K562 (cell line): ENCODE data around the gene AP3S2.

Experiments used
- BRF1 ChIP-seq: IDR thresholded peaks from 3 replicates; pipeline ENCODE4 v1.6.1; 2011; ENCODE audit warnings: borderline replicate concordance, mild to moderate bottlenecking; ENCODE audit not compliant: insufficient read length; ENCODE audit errors: extremely low read depth
- MTA2 ChIP-seq: fragments of 450-650 bp; IDR thresholded peaks from 2 replicates; pipeline ENCODE4 v1.6.1; 2016; ENCODE audit warnings: low read depth
- SMC3 ChIP-seq: conservative IDR thresholded peaks from 2 replicates; pipeline ENCODE4 v1.6.1; 2011; ENCODE audit warnings: low read depth, low read length, improper control_type of control experiment; ENCODE audit not compliant: insufficient read depth
- TAF1 ChIP-seq: IDR thresholded peaks from 2 replicates; pipeline ENCODE4 v1.6.1; 2011; ENCODE audit warnings: mild to moderate bottlenecking, low read length, moderate library complexity; ENCODE audit not compliant: insufficient read depth, control insufficient read depth, severe bottlenecking; ENCODE audit errors: extremely low read depth
- TF ChIP-seq, protein P1 (sequence below): fragments of 250-450 bp; sonication (Bioruptor Pico); IDR thresholded peaks from 2 replicates; pipeline ENCODE4 v1.4.0; 2020; ENCODE audit warnings: mild to moderate bottlenecking, moderate library complexity
- TF ChIP-seq, protein P2 (sequence below), 3 experiments: IDR thresholded peaks in 2 of 3; conservative IDR thresholded peaks in 1 of 3; 2 replicates each; pipeline ENCODE4 v1.5.1; 2011 to 2012; ENCODE audit warnings: low read length in 3 of 3, mild to moderate bottlenecking in 3 of 3, control low read depth in 2 of 3, improper control_type of control experiment in 1 of 3, inconsistent platforms in 1 of 3, low read depth in 1 of 3, mixed read lengths in 1 of 3, moderate library complexity in 1 of 3; ENCODE audit not compliant: insufficient read depth in 2 of 3

DNA sequence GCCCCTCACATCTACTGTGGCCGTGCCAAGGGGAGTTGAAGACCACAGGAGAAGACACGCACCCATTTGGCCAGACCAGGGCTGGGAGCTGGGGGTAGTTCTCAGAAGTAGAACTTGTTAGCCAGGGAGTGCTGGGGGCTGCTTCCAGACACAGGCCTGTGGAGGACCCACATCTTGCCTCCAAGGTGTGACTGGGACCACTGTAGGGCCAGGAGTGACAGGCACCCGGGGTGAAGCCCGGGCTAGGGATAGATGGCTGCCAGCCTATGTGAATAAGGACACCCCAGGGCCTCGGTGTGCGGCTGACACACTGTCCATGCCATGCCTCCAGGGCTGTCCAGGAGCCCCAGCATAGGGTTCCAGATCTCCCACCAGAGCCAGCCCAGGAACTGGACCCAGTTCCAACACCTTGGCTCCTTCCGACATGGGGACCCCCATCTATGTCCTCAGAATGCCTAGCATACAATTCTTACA, 80.9 kb downstream of the AP3S2 start:
- TF ChIP-seq, protein P1, sequence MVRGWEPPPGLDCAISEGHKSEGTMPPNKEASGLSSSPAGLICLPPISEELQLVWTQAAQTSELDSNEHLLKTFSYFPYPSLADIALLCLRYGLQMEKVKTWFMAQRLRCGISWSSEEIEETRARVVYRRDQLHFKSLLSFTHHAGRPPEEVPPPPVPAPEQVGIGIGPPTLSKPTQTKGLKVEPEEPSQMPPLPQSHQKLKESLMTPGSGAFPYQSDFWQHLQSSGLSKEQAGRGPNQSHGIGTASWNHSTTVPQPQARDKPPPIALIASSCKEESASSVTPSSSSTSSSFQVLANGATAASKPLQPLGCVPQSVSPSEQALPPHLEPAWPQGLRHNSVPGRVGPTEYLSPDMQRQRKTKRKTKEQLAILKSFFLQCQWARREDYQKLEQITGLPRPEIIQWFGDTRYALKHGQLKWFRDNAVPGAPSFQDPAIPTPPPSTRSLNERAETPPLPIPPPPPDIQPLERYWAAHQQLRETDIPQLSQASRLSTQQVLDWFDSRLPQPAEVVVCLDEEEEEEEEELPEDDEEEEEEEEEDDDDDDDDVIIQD (CRISPR knock-in tag) = no peak
- TF ChIP-seq, protein P2, sequence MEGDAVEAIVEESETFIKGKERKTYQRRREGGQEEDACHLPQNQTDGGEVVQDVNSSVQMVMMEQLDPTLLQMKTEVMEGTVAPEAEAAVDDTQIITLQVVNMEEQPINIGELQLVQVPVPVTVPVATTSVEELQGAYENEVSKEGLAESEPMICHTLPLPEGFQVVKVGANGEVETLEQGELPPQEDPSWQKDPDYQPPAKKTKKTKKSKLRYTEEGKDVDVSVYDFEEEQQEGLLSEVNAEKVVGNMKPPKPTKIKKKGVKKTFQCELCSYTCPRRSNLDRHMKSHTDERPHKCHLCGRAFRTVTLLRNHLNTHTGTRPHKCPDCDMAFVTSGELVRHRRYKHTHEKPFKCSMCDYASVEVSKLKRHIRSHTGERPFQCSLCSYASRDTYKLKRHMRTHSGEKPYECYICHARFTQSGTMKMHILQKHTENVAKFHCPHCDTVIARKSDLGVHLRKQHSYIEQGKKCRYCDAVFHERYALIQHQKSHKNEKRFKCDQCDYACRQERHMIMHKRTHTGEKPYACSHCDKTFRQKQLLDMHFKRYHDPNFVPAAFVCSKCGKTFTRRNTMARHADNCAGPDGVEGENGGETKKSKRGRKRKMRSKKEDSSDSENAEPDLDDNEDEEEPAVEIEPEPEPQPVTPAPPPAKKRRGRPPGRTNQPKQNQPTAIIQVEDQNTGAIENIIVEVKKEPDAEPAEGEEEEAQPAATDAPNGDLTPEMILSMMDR (IDR thresholded peaks at IDR 0.05 in 2 of 3, conservative IDR thresholded peaks at IDR 0.05 in 1 of 3; ENCODE audit: insufficient read depth in 2 of 3, low read depth in 1 of 3, low read length in 3 of 3) = no peak
- TF ChIP-seq TAF1 (no peak), BRF1 (no peak), SMC3 (no peak), MTA2 (no peak)
